Fibroblast of pulmonary artery (primary cell): ENCODE data around the gene SS18L1.

Experiments
- DNase-seq: peaks from one replicate; pipeline ENCODE4 v3.0.0-alpha.2; 2010; ENCODE audit warnings: low read depth
- H3K4me3 ChIP-seq: replicated peaks from 2 replicates; pipeline ENCODE4 v1.5.1; 2011; ENCODE audit warnings: low read depth, mild to moderate bottlenecking, control low read depth, low read length, moderate library complexity
- CTCF ChIP-seq: IDR thresholded peaks from 2 replicates; pipeline ENCODE4 v1.5.1; 2011; ENCODE audit warnings: mild to moderate bottlenecking, control low read depth, low read length, inconsistent platforms; ENCODE audit errors: missing control alignments

The SS18L1 gene

GRCh38 chr20:62167474-62167873 lies 23.9 kb downstream of the SS18L1 start:
- no peak for DNase-seq
- no peak overlapping the region for H3K4me3 ChIP-seq
- no peak for TF ChIP-seq CTCF

- DNase-seq: no peak
- no peak overlapping the region for H3K4me3 ChIP-seq
- no peak for TF ChIP-seq CTCF
These were observed 24.5 kb downstream of the SS18L1 start for GRCh38 chr20:62168061-62168460.

- H3K4me3 ChIP-seq: no peak overlapping the region
- TF ChIP-seq CTCF: no peak
- no peak for DNase-seq
These were observed 25.4 kb downstream of the SS18L1 start for GRCh38 chr20:62168890-62169435.

- TF ChIP-seq CTCF: no peak
- H3K4me3 ChIP-seq: no peak overlapping the region
- DNase-seq: no peak
These were observed 27.0 kb downstream of the SS18L1 start for GRCh38 chr20:62170536-62170935.

- DNase-seq: no peak
These were observed 27.7 kb downstream of the SS18L1 start for GRCh38 chr20:62171245-62171644.

GRCh38 chr20:62172666-62173065 lies 29.1 kb downstream of the SS18L1 start:
- TF ChIP-seq CTCF: no peak
- H3K4me3 ChIP-seq: no peak overlapping the region
- no peak for DNase-seq

More at GRCh38 chr20:62171245-62171644, 27.7 kb downstream of the SS18L1 start:
- TF ChIP-seq CTCF: no peak
- no peak overlapping the region for H3K4me3 ChIP-seq
